HFFc6 (cell line): Measurements from ENCODE around the gene PBX3. TPM values are rescaled to one million over a fixed set of nuclear protein-coding genes. Genes with fewer than 3 reads are reported as not detected.

ENCODE experiments used
- DNase-seq: peaks from one replicate; pipeline ENCODE4 v3.0.0-alpha.2; 2018
- H3K27ac Mint-ChIP-seq: 2 replicates; pipeline ENCODE4 v1.8.0; 2020; ENCODE audit warnings: mild to moderate bottlenecking, mixed read lengths
- H3K27me3 Mint-ChIP-seq: 2 replicates; pipeline ENCODE4 v1.8.0; 2021; ENCODE audit warnings: mild to moderate bottlenecking, moderate library complexity, mixed read lengths; ENCODE audit not compliant: insufficient read depth
- H3K36me3 Mint-ChIP-seq: 2 replicates; pipeline ENCODE4 v1.8.0; 2021; ENCODE audit warnings: low read depth, mixed read lengths
- H3K4me1 Mint-ChIP-seq: 2 replicates; pipeline ENCODE4 v1.8.0; 2020; ENCODE audit warnings: low read depth, mixed read lengths
- H3K4me3 Mint-ChIP-seq: 2 replicates; pipeline ENCODE4 v1.8.0; 2020; ENCODE audit warnings: mild to moderate bottlenecking, moderate library complexity, mixed read lengths
- H3K9me3 Mint-ChIP-seq: 2 replicates; pipeline ENCODE4 v1.8.0; 2020; ENCODE audit warnings: mild to moderate bottlenecking, mixed read lengths
- total RNA-seq, 6 experiments: library from RNA; stranded (reverse); fragmentation: NEBNext Ultra II Directional; extraction: Animal tissue kit (Norgen Biotek cat#: 25700); gene quantifications; 2 replicates in 1 of 6; 3 replicates in 5 of 6; pipeline ENCODE4 v1.2.3, GENCODE V29; 2021
- TF ChIP-seq, protein P1 (sequence below): fragments of 200-600 bp; sonication (generic); IDR thresholded peaks from 2 replicates; pipeline ENCODE4 v1.5.0; 2021; ENCODE audit warnings: antibody characterized with exemption, mild to moderate bottlenecking

The PBX3 gene
- total RNA-seq, 6 experiments from 2014 or later: 32.2 to 44.3 (median 40.3) TPM

DNA sequence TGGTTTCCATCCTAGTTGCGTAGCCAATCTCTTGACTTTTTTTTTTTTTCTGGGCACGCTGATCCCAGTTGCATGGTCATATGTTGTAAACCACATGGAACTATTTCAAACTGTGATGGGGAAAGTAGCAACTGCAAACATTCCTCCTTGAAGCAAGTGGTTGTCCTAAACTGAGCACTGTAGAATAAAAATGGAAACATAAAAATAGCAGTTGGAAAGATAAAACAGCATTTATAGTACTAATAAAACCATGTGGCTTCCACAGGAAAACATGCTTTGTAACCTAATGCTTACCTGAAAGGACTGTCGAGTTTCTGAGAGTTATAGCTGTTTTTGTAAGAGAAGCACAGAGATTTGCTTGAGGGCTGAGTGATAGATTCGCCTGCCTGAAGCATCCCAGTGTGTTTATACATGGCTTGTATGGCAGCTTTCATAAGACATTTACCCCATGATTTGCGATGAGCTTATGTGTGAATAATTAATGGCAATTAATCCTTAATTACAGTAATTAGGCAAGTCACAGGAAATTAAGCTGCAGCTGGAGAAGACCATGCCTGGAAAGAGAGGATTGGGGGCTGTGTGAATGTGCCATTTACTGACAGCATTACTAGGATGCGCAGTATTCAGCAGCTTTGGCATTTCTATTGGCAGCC is 136.5 kb downstream of the PBX3 start:
- Mint-ChIP-seq H3K4me1 (peaks cover 61% of the 10 kb centered on the region), H3K9me3 (no peaks in the 10 kb centered on the region), H3K36me3 (no peaks in the 10 kb centered on the region), H3K27me3 (no peaks in the 10 kb centered on the region; the same call in 1 of the 2 replicates), H3K27ac (no peak overlapping the region), H3K4me3 (no peak overlapping the region)
- DNase-seq: no peak
- TF ChIP-seq, protein P1, sequence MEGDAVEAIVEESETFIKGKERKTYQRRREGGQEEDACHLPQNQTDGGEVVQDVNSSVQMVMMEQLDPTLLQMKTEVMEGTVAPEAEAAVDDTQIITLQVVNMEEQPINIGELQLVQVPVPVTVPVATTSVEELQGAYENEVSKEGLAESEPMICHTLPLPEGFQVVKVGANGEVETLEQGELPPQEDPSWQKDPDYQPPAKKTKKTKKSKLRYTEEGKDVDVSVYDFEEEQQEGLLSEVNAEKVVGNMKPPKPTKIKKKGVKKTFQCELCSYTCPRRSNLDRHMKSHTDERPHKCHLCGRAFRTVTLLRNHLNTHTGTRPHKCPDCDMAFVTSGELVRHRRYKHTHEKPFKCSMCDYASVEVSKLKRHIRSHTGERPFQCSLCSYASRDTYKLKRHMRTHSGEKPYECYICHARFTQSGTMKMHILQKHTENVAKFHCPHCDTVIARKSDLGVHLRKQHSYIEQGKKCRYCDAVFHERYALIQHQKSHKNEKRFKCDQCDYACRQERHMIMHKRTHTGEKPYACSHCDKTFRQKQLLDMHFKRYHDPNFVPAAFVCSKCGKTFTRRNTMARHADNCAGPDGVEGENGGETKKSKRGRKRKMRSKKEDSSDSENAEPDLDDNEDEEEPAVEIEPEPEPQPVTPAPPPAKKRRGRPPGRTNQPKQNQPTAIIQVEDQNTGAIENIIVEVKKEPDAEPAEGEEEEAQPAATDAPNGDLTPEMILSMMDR: no peak

DNA sequence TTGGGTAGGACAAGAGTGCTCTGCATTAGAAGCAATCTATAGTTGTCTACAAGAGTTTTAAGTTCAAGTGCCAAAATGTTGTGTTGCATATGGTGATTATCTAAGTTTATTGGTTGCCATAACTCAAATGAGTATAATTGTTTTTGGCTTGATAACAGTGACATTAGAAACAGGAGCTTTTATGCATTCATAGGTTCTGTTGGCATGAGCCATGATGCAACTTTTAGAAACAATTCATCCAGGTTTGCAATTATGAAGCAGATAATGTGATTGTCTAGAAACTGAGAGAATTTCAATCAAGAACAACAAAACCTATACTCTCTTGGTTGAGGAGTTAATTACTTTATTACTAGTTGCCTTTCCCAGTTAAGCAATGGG is 137.0 kb downstream of the PBX3 start:
- H3K27ac Mint-ChIP-seq: no peak overlapping the region
- no peaks in the 10 kb centered on the region; the same call in none of the 2 replicates for H3K27me3 Mint-ChIP-seq
- TF ChIP-seq, protein P1: no peak
- H3K4me1 Mint-ChIP-seq: peaks cover 65% of the 10 kb centered on the region
- DNase-seq: no peak
- H3K4me3 Mint-ChIP-seq: no peak overlapping the region
- H3K9me3 Mint-ChIP-seq: no peaks in the 10 kb centered on the region
- H3K36me3 Mint-ChIP-seq: no peaks in the 10 kb centered on the region

DNA sequence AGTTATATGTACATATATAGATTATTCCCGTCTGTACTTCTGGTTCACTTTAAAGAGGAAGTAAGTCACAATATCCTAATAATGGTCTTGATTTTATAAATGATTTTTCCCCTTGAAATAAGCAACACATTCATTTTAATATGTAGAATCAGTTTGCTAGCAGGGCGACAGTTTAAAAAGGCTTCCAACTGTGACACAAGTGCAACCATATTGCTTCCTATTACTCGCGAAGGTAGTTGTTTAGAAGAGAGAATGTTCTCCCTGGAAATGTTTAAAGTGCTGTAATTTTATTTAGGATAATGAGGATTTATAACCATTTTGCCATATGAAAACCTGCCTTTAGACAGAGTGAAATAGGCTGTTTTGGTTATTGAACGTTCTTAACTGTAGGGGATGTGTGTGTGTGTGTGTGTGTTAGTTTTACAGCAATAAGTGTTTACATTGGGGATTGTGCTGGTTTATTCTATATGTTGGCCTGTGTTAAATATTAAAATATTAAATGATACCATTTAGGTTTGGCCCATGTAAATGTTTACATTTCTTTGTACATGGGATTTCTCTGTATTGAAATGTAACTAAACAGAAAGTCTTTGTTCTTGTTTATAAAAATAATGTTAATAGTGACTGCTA is 138.3 kb downstream of the PBX3 start:
- no peaks in the 10 kb centered on the region; the same call in none of the 2 replicates for H3K27me3 Mint-ChIP-seq
- no peaks in the 10 kb centered on the region for H3K36me3 Mint-ChIP-seq
- no peak overlapping the region for H3K4me3 Mint-ChIP-seq
- TF ChIP-seq, protein P1: no peak
- H3K9me3 Mint-ChIP-seq: no peaks in the 10 kb centered on the region
- H3K27ac Mint-ChIP-seq: no peak overlapping the region
- peaks cover 78% of the 10 kb centered on the region for H3K4me1 Mint-ChIP-seq
- DNase-seq: no peak

DNA sequence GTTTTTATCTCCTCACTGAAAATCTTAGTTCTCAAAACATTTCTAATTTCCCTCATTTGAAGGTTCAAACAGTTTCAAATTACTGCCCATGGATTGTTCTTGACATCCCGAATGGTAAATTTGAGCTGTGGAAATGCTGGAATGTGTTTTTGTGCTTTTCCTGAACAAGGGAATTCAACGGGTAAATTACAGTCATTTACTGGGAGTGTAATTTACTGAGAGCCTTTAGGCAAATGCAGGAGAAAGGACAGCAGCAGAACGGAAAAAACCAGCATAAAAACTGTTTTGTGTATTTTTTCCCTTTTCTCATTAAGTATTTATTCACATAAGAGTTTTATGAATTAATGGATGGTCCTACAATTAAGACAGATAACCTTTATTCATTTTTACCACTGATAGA is 139.2 kb downstream of the PBX3 start:
- H3K36me3 Mint-ChIP-seq: no peaks in the 10 kb centered on the region
- peak overlapping the region; percentile 13; the same call in 1 of the 2 replicates for H3K4me3 Mint-ChIP-seq
- no peak for DNase-seq
- TF ChIP-seq, protein P1: no peak
- H3K27ac Mint-ChIP-seq: peak overlapping the region; percentile 31; the same call in 1 of the 2 replicates
- no peaks in the 10 kb centered on the region for H3K9me3 Mint-ChIP-seq
- no peaks in the 10 kb centered on the region; the same call in 1 of the 2 replicates for H3K27me3 Mint-ChIP-seq
- peaks cover 82% of the 10 kb centered on the region for H3K4me1 Mint-ChIP-seq

DNA sequence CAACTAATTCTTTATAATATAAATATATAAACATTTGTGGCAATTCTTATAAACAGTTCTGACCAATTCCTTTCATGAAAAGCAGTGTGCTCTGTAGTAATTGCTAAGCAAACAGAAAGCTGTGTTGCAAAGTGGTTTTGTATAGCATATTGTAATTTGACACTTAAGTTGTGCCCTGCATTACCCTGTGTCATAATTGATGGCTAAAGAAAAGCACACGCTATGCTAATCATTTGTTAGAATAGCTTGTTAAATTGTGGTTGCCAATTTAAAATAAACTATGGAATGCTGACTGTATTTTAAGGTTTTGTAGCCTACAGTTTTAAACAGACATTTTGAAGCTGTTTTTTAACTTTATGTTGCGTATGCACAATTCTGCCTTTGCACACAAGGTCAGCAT is 140.0 kb downstream of the PBX3 start:
- no peaks in the 10 kb centered on the region for H3K9me3 Mint-ChIP-seq
- DNase-seq: no peak
- TF ChIP-seq, protein P1: no peak
- H3K27ac Mint-ChIP-seq: no peak overlapping the region
- H3K36me3 Mint-ChIP-seq: no peaks in the 10 kb centered on the region
- H3K4me3 Mint-ChIP-seq: peak overlapping the region; percentile 45
- H3K4me1 Mint-ChIP-seq: peaks cover 83% of the 10 kb centered on the region
- H3K27me3 Mint-ChIP-seq: no peaks in the 10 kb centered on the region; the same call in 1 of the 2 replicates
